HG03060 (cell line): ENCODE data around the gene RAB3A.
"Not testable (repeated sequence)": the region's sequence is repeated elsewhere in the genome, so short reads cannot be mapped to it uniquely, and the experiment has no call there.

Experiments
- ATAC-seq: cut with Tn5 transposase; IDR thresholded peaks from one replicate; pipeline ENCODE4 v1.9.1; 2021; ENCODE audit warnings: low read depth, moderate number of reproducible peaks; ENCODE audit not compliant: unreplicated experiment

RAB3A gene

DNA sequence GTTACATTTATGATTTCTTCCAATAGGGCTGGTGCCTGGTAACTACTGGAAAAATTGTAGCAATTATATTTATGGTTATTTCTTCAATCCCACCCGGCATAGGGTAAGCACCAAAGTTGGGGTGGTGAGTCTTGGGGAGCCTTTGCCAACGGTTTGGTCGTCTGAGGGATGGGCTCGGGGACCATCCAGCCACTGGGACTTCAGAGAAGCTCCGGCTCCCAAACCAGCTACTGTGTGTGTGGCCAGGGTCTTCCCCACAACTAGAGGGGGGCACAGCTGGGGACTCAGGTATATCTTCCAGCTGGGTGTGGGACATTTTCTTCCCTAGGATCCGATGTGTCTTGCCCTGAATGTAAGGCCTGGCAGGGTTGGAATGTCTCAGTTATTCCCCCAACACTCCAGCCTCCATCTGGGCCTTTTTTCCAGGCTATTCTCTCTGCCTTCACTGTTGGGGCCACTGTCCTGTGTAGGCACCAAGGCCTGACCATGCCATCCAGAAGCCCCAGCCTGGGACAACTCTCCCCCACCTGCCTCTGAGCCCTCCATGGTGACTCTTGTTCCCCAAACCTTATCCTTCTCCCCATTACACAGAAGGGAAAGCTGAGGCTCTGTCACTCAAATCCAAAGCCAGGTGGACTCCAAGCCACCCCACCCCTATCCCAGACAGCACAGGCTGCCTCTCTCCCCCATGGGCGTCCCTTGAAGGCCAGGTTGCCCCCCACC, 31.4 kb downstream of the RAB3A start:
- no peak for ATAC-seq

DNA sequence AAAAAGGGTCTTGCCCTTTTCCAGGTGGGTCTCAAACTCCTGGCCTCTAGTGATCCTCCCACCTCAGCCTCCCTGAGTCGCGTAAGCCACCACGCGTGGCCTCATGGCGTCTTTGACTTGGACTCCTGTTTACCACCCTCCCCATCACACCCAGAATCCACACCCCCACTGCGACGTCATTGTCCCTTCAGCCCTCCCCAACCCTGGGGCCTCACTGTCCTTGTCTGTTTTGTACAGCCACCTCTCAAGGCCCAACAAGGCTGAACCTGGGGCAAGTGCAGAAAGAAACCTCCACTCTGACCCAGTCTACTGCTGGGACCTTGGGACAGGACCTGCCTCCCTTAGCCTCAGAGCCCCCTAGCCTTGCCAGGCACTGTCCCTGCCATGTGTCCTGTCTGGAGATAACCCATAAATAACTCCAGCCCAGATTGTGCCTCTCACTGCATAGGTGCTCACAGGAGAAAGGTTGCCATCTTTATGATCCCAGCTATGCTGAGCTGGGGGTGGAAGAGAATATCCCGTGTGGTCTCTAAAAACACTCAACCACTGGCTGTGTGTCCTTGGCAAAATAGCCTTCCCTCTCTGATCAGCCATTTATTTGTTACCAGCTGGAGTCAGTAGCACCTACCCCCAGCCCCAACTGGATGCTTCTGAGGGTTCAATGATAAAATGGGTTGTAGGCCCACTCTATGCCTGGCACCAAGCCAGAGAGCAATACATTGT, 32.1 kb downstream of the RAB3A start:
- no peak for ATAC-seq

DNA sequence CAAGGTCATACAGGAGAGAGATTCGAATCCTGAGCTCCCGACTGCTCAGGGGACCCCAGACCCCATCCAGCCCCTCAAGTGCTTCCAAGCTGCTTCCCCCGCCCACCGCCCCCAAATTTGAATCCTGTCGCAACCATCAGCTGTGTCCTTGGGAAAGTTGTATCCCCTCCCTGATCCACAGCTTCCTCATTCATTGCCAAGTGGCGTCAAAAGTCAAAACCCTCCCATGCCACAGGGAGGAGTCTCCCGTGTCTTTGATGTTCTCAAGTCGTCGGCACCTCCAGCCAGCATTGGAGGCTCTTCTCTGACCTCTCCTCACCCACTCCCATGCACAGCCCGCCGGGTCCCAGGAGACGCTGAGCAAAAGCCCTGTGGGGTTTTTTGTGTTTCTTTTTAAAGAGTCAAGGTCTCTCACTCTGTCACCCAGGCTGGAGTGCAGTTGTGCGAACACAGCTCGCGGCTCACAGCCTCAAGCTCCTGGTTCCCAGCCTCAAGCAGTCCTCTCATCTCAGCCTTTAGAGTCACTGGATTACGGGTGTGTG, 33.1 kb downstream of the RAB3A start:
- ATAC-seq = no peak

DNA sequence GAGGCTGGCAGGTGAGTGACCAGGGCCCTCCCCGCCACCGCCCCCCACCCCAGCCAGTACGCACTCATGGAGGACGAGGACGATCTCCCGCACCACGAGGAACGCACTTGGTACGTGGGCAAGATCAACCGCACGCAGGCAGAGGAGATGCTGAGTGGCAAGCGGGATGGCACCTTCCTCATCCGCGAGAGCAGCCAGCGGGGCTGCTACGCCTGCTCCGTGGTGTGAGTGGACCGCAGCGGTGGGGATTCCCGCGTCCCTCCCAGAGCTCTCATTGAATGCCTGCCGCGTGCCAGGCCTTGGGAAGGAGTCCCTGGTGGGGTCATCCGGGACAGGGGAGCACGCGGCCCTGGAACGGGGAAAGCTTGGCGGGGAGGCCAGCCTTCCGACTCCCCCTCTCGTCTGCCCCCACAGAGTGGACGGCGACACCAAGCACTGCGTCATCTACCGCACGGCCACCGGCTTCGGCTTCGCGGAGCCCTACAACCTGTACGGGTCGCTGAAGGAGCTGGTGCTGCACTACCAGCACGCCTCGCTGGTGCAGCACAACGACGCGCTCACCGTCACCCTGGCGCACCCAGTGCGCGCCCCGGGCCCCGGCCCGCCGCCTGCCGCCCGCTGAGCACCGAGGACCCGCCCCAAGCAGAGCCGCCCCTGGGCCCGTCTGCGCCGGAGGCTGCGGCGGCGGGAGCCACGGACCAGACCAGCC, 35.0 kb downstream of the RAB3A start:
- no peak for ATAC-seq

DNA sequence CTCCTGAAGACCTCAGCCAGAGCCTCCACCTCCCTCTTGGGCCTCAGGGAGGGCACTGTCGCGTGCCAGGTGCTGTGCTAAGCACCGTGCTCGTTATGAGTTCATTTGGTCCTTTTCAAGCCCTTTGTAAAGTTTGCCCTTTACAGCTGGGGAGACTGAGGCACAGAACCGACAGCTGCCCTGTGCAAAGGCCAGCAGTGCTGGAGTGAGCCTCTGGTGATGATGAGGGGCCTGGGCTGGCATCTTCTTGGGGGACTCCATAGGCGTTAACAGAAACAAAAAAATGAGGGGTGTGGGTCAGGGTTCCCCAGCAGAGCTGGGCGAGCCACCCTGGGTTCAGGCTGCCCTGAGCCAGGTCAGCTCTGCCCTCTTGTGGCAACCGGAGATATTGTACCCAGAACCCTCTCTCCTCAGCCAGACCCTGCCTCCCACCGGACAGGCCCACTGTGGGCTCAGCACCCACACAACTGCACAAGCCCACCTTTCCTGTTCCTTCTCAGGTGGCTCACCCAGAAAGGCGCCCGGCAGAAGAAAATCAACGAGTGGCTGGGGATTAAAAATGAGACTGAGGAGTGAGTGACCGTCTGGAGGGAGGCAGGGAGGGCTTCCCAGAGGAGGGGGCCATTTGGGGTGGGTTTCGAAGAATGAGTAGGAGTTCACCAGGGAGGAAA, 35.7 kb downstream of the RAB3A start:
- ATAC-seq = no peak

DNA sequence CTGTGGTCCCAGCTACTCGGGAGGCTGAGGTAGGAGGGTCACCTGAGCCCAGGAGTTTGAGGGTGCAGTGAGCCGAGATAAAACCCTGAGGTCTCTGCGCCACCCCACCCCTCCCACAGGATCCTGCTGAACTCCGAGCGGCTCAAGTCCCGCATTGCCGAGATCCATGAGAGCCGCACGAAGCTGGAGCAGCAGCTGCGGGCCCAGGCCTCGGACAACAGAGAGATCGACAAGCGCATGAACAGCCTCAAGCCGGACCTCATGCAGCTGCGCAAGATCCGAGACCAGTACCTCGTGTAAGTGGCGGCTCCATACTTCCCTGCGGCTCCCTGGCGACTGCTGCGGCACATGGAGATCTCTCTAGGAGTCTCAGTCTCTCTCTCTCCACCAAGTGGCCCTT, 36.8 kb downstream of the RAB3A start:
- no peak for ATAC-seq

DNA sequence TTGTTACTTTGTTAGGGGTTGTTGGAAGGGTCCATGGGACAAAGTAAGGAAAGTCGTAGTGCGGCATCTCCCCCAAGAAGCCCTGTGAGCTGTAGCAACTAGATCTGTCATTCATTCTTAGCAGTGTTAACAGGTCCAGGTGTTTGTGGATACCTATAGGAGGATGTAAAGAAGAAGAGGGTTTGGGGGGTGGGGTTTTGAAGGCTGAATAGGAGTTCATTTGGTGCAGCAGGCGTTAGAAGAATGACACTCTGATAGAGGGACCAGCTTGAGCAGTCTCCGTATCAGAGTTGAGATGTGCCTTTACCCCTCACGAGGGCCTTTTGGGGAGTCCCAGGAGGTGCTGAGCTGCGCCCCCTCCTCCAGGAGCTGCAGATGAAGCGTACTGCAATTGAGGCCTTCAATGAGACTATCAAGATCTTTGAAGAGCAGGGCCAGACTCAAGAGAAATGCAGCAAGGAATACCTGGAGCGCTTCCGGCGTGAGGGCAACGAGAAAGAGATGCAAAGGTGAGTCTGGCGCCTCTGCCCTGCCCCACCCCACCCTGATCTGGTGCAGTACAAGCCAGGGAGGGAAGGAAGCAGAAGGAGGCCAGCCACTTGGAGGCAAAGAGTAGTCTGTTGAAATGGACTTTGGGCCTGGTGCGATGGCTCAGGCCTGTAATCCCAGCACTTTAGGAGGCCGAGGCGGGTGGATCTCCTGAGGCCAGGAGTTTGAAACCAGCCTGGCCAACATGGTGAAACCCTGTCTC, 37.9 kb downstream of the RAB3A start:
- no peak for ATAC-seq

DNA sequence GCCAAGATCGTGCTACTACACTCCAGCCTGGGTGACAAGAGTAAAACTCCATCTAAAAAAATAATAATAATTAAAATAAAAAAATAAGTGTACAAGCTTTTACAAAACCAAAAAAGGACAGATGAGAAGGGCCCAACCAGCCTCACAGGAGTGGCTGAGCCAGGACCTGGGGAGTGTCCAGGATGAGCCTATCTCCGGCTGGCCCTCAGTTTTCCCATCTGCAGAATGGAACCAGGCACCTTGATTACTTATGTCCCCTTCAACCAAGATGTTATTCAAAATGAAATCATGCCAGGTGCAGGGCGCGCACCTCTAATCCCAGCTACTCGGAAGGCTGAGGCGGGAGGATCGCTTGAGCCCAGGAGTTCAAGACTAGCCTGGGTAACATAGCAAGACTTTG, 39.8 kb downstream of the RAB3A start:
- ATAC-seq = no peak

DNA sequence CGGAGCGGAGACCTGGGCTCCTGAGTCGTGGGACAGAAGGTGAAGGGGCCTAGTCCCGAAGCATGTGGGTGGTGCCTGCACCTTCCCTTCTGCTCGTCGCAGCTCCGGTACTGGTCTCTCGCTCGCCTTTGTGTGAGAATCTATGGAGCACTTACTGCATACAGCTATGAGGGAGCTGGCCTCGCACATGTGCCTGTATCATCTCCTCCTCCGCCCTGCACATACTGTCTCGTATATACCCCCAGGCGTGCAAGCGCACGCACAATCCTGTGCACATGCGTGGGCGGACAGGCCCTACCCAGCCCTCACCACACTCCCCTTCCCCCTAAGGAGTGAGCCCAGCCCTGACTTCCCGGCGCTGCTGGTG, 42.2 kb downstream of the RAB3A start:
- ATAC-seq = no peak

DNA sequence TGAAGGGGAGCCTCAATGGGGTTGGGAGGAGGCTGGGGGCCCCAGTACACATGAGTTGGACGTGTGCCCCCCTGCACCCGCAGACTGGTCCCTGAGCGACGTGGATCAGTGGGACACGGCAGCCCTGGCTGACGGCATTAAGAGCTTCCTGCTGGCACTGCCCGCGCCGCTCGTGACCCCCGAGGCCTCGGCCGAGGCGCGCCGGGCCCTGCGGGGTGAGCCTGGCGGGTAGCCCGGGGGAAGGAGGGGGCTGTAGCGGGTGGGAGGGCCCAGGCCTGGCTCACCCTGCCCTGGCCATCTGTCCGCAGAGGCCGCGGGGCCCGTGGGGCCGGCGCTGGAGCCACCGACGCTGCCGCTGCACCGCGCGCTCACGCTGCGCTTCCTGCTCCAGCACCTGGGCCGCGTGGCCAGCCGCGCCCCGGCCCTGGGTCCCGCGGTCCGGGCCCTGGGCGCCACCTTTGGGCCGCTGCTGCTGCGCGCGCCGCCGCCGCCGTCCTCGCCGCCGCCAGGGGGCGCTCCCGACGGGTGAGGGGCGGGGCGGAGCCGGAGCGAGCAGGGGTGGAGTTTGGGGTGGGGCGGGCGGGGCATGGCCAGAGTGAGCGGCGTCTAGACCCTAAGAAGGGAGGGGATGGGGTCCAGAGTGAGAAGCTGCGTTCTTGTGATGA, 42.7 kb downstream of the RAB3A start:
- no peak for ATAC-seq

DNA sequence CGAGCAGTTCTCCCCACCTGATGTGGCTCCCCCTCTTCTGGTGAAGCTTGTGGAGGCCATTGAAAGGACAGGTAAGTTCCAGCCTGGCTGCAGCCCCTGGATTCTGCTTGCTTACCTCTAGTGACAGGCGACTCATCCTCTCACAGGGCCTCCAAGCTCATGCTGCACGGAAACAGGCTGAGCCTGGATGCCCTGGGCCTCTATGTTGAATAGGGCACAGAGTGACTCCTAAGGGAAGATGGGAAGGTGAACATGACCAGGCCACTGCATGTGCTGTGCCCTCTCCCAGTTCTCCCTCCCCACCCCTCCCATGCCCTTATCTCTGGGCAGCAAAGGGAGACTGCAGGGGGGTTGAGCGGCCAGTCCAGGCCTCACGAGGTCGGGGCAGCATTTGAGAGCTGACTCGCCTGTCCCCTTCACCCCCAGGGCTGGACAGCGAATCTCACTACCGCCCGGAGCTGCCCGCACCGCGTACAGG, 43.3 kb downstream of the RAB3A start:
- ATAC-seq = no peak

DNA sequence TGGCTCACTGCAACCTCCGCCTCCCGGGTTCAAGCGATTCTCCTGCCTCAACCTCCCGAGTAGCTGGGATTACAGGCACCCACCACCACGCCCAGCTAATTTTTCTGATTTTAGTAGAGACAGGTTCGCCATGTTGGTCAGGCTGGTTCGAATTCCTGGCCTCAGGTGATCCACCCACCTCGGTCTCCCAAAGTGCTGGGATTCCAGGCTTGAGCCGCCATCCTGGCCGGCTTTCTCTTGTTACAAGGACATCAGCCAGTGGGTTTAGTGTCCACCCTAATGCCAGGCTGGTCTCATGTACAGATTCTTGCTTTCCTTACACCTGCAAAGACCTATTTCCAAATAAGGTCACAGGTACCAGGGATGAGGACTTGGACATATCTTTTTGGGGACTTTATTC, 44.0 kb downstream of the RAB3A start:
- ATAC-seq = no peak

DNA sequence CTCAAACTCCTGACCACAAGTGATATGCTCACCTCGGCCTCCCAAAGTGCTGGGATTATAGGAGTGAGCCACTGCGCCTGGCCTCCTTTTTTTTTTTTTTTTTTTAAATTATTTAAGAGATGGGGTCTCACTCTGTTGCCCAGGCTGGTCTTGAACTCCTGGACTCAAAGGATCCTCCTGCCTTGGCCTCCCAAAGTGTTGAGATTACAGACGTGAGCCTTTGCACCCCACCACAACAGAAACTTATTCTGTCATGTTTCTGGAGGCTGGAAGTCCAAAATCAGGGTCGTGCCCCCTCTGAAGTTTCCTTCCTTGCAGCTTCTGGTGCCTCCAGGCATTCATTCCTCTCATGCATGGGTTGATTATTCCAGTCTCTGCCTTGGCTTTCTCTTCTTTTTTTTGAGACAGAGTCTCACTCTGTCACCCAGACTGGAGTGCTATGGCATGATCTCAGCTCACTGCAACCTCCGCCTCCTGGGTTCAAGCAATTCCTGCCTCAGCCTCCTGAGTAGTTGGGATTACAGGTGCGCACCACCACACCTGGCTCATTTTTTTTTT, 44.7 kb downstream of the RAB3A start:
- ATAC-seq = not testable (repeated sequence)

DNA sequence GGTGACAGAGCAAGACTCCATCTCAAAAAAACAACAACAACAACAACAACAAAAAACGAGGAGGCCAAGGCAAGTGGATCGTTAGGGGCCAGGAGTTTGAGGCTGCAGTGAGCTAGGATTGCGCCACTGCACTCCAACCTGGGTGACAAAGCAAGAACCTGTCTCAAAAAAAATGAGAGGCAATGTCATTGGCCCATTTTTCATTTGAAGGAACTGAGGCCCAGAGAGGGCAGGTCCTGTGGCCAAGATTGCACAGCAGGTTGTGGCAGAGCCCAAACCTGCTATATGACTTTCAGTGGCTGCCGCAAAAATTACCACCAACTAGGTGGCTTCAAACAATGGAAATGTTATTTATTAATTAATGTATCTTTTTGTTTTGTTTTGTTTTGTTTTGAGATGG, 45.4 kb downstream of the RAB3A start:
- ATAC-seq = no peak

DNA sequence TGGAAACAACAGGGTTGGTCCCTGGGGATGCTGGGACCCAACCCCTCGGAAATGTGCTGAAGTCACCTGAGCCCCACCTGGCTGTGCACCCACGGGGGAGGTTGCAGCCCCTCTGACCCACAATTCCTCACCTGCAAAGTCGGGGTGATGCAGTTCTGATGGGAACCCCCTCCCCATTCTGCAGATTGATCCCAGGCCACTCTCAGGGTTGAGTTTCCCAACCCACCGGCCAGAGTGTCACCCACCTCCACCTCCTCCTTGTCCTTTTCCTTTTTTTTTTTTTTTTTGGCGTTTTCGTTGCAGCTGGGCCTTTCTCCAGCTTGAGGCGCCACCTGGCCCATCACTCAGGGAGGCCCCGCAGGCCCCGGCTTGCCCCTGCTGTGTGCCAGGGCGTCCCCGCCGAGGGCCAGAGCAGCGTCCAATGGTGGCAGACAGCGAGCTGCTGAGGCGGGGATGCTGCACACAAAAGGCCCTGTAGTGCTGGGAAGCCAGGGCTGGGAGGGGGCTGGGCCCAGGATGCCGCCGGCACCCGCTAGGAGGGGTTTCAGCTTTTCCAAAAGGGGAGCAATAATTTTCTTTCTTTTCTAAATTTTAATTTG, 46.3 kb downstream of the RAB3A start:
- ATAC-seq = no peak

DNA sequence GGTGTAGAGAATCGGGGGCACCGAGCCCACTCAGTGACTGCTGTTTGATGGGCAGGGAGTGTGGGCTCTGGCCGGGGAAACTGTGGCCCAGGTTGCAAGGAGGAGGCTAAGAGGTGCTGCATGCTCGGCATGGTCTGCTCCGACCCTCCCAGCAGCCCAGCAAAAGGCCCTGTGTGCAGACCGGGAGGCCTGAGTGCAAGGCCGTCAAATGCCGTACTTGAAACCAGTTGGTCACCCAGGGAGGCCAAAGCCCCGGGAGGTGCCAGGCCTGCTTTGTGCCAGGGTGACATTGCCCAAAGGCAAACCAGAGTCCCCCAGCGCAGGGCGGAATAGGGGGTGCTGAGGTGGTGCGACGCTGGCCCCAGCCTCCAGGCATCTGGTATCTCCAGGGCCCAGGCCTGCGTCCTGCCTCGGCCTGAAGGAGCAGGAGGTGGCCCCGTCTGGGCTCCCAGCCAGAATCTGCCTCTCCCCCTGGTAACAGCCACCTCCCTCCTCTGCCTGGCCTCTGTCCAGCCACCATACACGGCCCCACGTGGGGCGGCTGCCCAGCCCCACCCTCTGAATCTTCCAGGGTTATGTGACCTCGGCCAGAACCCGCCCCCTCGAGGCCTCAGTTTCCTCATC, 46.9 kb downstream of the RAB3A start:
- ATAC-seq = no peak

DNA sequence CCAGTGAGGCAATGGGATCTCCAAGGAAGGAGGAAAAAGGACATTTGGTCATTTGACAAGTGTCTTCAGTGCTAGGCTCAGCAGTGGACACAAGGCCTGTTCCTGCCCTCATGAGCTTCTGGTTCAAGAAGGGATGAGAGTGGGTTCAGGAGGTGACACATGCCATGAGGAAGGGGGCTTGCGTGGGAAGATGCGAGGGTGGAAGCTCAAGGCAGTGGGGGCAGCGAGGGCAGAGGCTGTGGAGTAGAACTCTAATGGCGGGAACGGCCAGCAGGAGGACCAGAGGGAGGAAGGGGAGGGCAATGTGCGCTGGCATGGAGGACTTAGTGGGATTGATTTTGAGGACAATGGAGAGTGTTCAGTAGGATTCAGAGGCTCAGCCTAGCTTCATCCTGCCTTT, 47.6 kb downstream of the RAB3A start:
- ATAC-seq = no peak
